ENCODE results near the gene PEX14. TPM values are rescaled to one million over a fixed set of nuclear protein-coding genes. Genes with fewer than 3 reads are reported as not detected.
A peak's percentile ranks its signal among the peaks of the same experiment; 100 is the strongest.

PEX14 gene
- total and polyA plus RNA-seq, 9 of the 15 experiments (the other 6 are each of a cell fraction or from before 2014, with no cell fraction given): 2.6 to 45.7 (median 22.7) TPM

DNA sequence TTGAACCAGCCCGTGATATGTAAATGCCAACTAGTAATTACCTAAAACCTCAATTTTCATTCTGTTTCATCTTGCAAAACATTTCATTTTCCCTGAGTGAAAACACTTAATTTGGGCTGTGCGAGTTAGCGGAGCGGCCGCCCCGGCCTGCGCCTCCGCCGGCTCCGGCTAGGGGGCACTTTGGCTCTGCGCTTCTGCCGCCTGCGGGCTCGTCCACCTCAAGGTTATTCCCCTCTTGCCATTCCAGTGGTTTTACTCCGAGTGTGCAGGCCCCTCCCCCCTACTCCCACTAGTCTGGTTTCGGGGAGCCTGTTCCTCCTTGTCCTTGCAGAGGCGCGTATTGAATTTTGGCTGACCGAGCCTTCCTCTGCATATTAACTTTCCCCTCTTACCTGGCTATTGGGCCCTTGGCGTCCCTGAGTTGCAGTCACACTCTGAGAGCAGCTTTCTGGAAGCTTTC lies 55.6 kb downstream of the PEX14 start:
- peaks cover 13% of the 10 kb centered on the region for H4K20me1 ChIP-seq (replicated peaks; ENCODE audit: control insufficient read depth, insufficient read depth, low read length)
- ATAC-seq (peak; percentile 85), DNase-seq (ENCODE audit: extremely low read depth in 1 of 4, low spot score in 3 of 4) (peak in 3 of 4 experiments; percentile 40 to 46 (median 41)), FAIRE-seq (no peak)
- POLR2A ChIA-PET: no interaction called here
- intact Hi-C loops (cut with micrococcal nuclease) (no loop called here), in situ Hi-C loops (cut with MboI) (no loop called here)
- no peak overlapping the region for H3K9ac ChIP-seq (ENCODE audit: insufficient read depth in 1 of 2, low read depth in 2 of 2, low read length in 2 of 2)
- H3K4me3 ChIP-seq: no peak overlapping the region
- peaks cover 44% of the 10 kb centered on the region for H3K79me2 ChIP-seq (ENCODE audit: control insufficient read depth, insufficient read depth, low read length)
- H3K4me1 ChIP-seq (replicated peaks in 1 of 2; ENCODE audit: control insufficient read depth in 2 of 2, insufficient read depth in 2 of 2, low read length in 2 of 2): peaks cover 0 to 4% of the 10 kb centered on the region in 2 experiments; a peak in 3 of 5 replicates
- H3K9me1 ChIP-seq (ENCODE audit: control insufficient read depth, insufficient read depth, low read length): no peaks in the 10 kb centered on the region
- H3K36me3 ChIP-seq (ENCODE audit: control insufficient read depth, insufficient read depth, low read length): peaks cover 10% of the 10 kb centered on the region; the same call in 2 of the 3 replicates
- H2AFZ ChIP-seq (ENCODE audit: low read depth, low read length): no peak overlapping the region
- no peaks in the 10 kb centered on the region for H3K9me3 ChIP-seq (replicated peaks; ENCODE audit: control insufficient read depth, insufficient read depth, low read depth, low read length)
- H3K4me2 ChIP-seq (ENCODE audit: insufficient read depth, low read length): no peak overlapping the region
- no TSS peak for BruUV-seq (replicated peaks)
- H3K27ac ChIP-seq (ENCODE audit: extremely low read depth, low read depth, low read length): no peak overlapping the region
- CTCF ChIA-PET (ENCODE audit: low intra/inter-chr PET ratio): no interaction called here
- H3K27me3 ChIP-seq (ENCODE audit: control insufficient read depth in 2 of 2, insufficient read depth in 2 of 2, low read length in 2 of 2): no peaks in the 10 kb centered on the region
- WGBS (ENCODE audit: insufficient coverage, low coverage, missing lambda C conversion rate): 87% methylated on average over 20 of the region's 20 CpGs
- TF ChIP-seq NBN (IDR thresholded peaks at IDR 0.05; ENCODE audit: low read depth): no peak
- TF ChIP-seq, protein P1, sequence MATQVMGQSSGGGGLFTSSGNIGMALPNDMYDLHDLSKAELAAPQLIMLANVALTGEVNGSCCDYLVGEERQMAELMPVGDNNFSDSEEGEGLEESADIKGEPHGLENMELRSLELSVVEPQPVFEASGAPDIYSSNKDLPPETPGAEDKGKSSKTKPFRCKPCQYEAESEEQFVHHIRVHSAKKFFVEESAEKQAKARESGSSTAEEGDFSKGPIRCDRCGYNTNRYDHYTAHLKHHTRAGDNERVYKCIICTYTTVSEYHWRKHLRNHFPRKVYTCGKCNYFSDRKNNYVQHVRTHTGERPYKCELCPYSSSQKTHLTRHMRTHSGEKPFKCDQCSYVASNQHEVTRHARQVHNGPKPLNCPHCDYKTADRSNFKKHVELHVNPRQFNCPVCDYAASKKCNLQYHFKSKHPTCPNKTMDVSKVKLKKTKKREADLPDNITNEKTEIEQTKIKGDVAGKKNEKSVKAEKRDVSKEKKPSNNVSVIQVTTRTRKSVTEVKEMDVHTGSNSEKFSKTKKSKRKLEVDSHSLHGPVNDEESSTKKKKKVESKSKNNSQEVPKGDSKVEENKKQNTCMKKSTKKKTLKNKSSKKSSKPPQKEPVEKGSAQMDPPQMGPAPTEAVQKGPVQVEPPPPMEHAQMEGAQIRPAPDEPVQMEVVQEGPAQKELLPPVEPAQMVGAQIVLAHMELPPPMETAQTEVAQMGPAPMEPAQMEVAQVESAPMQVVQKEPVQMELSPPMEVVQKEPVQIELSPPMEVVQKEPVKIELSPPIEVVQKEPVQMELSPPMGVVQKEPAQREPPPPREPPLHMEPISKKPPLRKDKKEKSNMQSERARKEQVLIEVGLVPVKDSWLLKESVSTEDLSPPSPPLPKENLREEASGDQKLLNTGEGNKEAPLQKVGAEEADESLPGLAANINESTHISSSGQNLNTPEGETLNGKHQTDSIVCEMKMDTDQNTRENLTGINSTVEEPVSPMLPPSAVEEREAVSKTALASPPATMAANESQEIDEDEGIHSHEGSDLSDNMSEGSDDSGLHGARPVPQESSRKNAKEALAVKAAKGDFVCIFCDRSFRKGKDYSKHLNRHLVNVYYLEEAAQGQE (IDR thresholded peaks at IDR 0.05; ENCODE audit: borderline replicate concordance): peak; percentile 46; the same call in 1 of the 2 replicates
- TF ChIP-seq, protein P1 (CRISPR knock-in tag; IDR thresholded peaks at IDR 0.05; ENCODE audit: low read depth): no peak
- peak; percentile 50 for TF ChIP-seq POLR2G (IDR thresholded peaks at IDR 0.05; ENCODE audit: low read depth, low read length)
- TF ChIP-seq LARP7 (IDR thresholded peaks at IDR 0.05): no peak
- TF ChIP-seq, protein P2, sequence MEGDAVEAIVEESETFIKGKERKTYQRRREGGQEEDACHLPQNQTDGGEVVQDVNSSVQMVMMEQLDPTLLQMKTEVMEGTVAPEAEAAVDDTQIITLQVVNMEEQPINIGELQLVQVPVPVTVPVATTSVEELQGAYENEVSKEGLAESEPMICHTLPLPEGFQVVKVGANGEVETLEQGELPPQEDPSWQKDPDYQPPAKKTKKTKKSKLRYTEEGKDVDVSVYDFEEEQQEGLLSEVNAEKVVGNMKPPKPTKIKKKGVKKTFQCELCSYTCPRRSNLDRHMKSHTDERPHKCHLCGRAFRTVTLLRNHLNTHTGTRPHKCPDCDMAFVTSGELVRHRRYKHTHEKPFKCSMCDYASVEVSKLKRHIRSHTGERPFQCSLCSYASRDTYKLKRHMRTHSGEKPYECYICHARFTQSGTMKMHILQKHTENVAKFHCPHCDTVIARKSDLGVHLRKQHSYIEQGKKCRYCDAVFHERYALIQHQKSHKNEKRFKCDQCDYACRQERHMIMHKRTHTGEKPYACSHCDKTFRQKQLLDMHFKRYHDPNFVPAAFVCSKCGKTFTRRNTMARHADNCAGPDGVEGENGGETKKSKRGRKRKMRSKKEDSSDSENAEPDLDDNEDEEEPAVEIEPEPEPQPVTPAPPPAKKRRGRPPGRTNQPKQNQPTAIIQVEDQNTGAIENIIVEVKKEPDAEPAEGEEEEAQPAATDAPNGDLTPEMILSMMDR (IDR thresholded peaks at IDR 0.05 in 2 of 3, conservative IDR thresholded peaks at IDR 0.05 in 1 of 3; ENCODE audit: insufficient read depth in 2 of 3, low read depth in 1 of 3, low read length in 3 of 3): peak; percentile 39 to 58 (median 54)
- no peak for TF ChIP-seq TARDBP (IDR thresholded peaks at IDR 0.05)
- peak in 1 of 2 experiments; percentile 71; a peak in 2 of 4 replicates for TF ChIP-seq RAD21 (CRISPR knock-in tag; conservative IDR thresholded peaks at IDR 0.05 in 1 of 2, IDR thresholded peaks at IDR 0.05 in 1 of 2)
- TF ChIP-seq, protein P3, sequence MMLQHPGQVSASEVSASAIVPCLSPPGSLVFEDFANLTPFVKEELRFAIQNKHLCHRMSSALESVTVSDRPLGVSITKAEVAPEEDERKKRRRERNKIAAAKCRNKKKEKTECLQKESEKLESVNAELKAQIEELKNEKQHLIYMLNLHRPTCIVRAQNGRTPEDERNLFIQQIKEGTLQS (IDR thresholded peaks at IDR 0.05): peak; percentile 48
- TF ChIP-seq, protein P3 (CRISPR knock-in tag; conservative IDR thresholded peaks at IDR 0.05): no peak
